Esophagus squamous epithelium (tissue), 5 donors: ENCODE results near the gene ARHGAP45. TPM values are rescaled to one million over a fixed set of nuclear protein-coding genes. Genes with fewer than 3 reads are reported as not detected.

ENCODE experiments used
- DNase-seq: peaks from one replicate; lab custom pipeline; 2025; lab: John Stamatoyannopoulos, UW
- H3K27ac ChIP-seq, 4 donors: fragments of 200-600 bp; sonication (generic); one replicate each; pipeline ENCODE4 v1.5.1; 2016 to 2019; ENCODE audit warnings: mild to moderate bottlenecking in 1 of 4
- H3K27me3 ChIP-seq, 4 donors: fragments of 200-600 bp; sonication (generic); 1 replicate in 3 of 4; 2 replicates in 1 of 4; pipeline versions ENCODE4 v1.5.1 to v1.6.0; 2017 to 2021; ENCODE audit warnings: antibody characterized with exemption in 1 of 4
- H3K36me3 ChIP-seq, 3 donors: fragments of 200-600 bp; sonication (generic); one replicate each; pipeline ENCODE4 v1.5.1; 2016 to 2019
- H3K4me1 ChIP-seq, 3 donors: fragments of 200-600 bp; sonication (generic); one replicate each; pipeline ENCODE4 v1.5.1; 2017 to 2019
- H3K4me3 ChIP-seq, 4 donors: fragments of 200-600 bp; sonication (generic); 1 replicate in 3 of 4; 2 replicates in 1 of 4; pipeline ENCODE4 v1.5.1; 2016 to 2019; ENCODE audit warnings: mild to moderate bottlenecking in 2 of 4, moderate library complexity in 1 of 4
- H3K9me3 ChIP-seq, 3 donors: fragments of 200-600 bp; sonication (generic); one replicate each; pipeline ENCODE4 v1.5.1; 2016 to 2019
- POLR2A ChIP-seq, 4 donors: fragments of 450-650 bp; IDR thresholded peaks; one replicate each; pipeline ENCODE4 v1.6.1; 2017; ENCODE audit warnings: antibody characterized with exemption in 4 of 4, mild to moderate bottlenecking in 4 of 4, moderate library complexity in 3 of 4
- WGBS, 2 donors: methylation state at CpG; one replicate each; pipeline ENCODE4 v1.1.5; 2018; 5-methylcytosine and 5-hydroxymethylcytosine counted together
- intact Hi-C: fragments of 100-400 bp; cut with DNase I; formaldehyde crosslinking; loops from one replicate; pipeline ENCODE4 v1.15.0; 2022
- total RNA-seq, 4 donors: library from RNA; depleted of rRNA; stranded (reverse); fragments of >200 nt; gene quantifications; one replicate each; pipeline ENCODE4 v1.1.0, GENCODE V29; 2016
- TF ChIP-seq, protein P1 (sequence below), 6 experiments: fragments of 450-650 bp in 4 of 6; fragments of 200-600 bp in 2 of 6; sonication (generic) in 2 of 6; IDR thresholded peaks; one replicate each; pipeline ENCODE4 v1.5.1; 2016 to 2019; ENCODE audit warnings: antibody characterized with exemption in 6 of 6, mild to moderate bottlenecking in 4 of 6, moderate library complexity in 4 of 6
- donor health status: DM: yes; HTN: yes; CAD: no.

Gene ARHGAP45
- total RNA-seq, 4 donors from 2014 or later: 8.2 to 39.3 (median 12.5) TPM

DNA sequence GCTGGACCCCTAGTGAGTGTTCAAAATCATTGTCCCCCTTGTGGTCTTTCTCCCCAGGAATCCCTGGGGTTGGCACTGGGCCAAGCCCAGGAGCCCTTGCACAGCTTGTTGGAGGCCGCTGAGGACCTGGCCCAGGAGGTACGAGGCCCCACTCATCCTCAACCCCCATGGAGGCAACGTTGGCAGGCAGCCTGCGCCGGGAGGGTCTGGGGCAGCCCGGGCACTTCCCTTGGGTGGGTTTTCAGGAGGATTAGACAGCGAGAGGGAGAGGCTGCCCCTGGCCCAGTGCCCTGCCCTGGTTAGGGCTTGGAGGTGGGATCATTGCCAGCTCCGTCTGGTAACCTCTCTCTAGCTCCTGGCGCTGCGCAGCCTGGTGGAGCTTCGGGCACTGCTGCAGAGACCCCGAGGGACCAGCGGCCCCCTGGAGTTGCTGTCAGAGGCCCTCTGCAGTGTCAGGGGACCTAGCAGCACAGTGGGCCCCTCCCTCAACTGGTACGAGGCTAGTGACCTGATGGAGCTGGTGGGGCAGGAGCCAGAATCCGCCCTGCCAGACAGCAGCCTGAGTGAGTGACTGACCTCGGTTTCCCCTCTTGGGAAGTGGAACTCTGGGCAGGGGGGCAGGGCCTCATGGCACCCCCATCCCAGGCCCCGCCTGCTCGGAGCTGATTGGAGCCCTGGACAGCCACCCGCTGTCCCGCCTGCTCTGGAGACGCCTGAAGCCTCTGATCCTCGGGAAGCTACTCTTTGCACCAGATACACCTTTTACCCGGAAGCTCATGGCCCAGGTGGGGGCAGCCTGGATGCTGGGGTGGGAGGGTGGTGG, 24.1 kb upstream of the ARHGAP45 start:
- TF ChIP-seq POLR2A (IDR thresholded peaks at IDR 0.05): peak in 1 of 4 donors; percentile 18
- TF ChIP-seq, protein P1, sequence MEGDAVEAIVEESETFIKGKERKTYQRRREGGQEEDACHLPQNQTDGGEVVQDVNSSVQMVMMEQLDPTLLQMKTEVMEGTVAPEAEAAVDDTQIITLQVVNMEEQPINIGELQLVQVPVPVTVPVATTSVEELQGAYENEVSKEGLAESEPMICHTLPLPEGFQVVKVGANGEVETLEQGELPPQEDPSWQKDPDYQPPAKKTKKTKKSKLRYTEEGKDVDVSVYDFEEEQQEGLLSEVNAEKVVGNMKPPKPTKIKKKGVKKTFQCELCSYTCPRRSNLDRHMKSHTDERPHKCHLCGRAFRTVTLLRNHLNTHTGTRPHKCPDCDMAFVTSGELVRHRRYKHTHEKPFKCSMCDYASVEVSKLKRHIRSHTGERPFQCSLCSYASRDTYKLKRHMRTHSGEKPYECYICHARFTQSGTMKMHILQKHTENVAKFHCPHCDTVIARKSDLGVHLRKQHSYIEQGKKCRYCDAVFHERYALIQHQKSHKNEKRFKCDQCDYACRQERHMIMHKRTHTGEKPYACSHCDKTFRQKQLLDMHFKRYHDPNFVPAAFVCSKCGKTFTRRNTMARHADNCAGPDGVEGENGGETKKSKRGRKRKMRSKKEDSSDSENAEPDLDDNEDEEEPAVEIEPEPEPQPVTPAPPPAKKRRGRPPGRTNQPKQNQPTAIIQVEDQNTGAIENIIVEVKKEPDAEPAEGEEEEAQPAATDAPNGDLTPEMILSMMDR (IDR thresholded peaks at IDR 0.05): no peak
- Histone ChIP-seq H3K36me3 (peaks cover 0 to 7% (median 0%) of the 10 kb centered on the region in 3 donors), H3K9me3 (no peaks in the 10 kb centered on the region), H3K27me3 (peaks cover 0 to 14% (median 0%) of the 10 kb centered on the region in 4 donors), H3K27ac (peak overlapping the region; percentile 63 to 83 (median 82)), H3K4me3 (peak overlapping the region in 1 of 4 donors; percentile 74), H3K4me1 (peaks cover 40 to 72% (median 51%) of the 10 kb centered on the region in 3 donors)
- intact Hi-C loops: no loop called here
- no peak for DNase-seq
- whole genome bisulfite sequencing, 2 donors: 20% methylated on average over 1 of the region's 23 CpGs; no CpG with 5 or more reads in 1 of the 2 donors

DNA sequence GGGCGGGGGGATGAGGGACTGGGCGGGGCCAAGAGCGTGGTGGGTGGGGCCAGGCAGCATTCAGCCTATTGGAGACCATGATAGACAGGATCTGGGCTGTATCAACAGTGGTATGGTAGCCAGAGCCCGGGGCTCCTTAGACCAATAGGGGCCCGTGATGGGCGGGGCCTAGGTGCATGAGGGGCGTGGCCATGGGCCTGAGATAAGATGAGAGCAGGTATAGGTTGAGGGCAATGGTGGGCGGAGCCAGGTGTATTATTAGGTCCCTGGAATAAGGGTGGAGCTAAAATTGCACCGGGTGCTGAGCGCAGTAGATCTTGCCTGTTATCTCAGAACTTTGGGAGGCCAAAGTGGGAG, 21.7 kb upstream of the ARHGAP45 start:
- intact Hi-C loops: no loop called here

DNA sequence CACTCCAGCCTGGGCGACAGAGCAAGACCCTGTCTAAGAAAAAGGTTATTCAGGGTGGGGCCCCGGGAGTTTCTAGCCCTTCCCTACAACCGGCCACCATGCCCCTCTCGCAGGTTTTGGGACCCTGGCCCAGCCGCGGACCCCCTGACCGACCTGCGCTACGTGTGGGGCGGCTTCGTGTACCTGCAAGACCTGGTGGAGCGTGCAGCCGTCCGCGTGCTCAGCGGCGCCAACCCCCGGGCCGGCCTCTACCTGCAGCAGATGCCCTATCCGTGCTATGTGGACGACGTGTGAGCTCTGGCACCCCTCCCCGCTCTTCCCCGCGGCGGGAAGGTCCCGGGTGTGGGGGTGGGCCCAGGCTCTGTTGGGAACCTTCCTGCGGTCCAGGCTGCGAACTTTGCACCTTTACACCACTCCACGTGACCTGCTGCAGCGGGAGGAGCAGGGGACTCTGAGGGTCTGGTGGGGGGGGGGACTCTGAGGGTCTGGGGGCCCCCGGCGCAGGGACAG, 20.8 kb upstream of the ARHGAP45 start:
- WGBS, 2 donors: 74 to 88% methylated on average over 10 to 11 of the region's 33 CpGs
- intact Hi-C loops: no loop called here
- Histone ChIP-seq H3K27ac (peak overlapping the region in 1 of 4 donors; percentile 81), H3K36me3 (no peaks in the 10 kb centered on the region), H3K9me3 (no peaks in the 10 kb centered on the region), H3K4me3 (no peak overlapping the region), H3K4me1 (peaks cover 29 to 39% (median 34%) of the 10 kb centered on the region in 3 donors), H3K27me3 (peaks cover 0 to 14% (median 0%) of the 10 kb centered on the region in 4 donors)
- no peak for DNase-seq
- TF ChIP-seq POLR2A (IDR thresholded peaks at IDR 0.05): no peak
- TF ChIP-seq, protein P1 (IDR thresholded peaks at IDR 0.05): no peak

More for the DNA sequence above, 21.7 kb upstream of the ARHGAP45 start:
- peaks cover 0 to 14% (median 0%) of the 10 kb centered on the region in 4 donors for H3K27me3 ChIP-seq
- no peak overlapping the region for H3K4me3 ChIP-seq
- TF ChIP-seq POLR2A (IDR thresholded peaks at IDR 0.05): no peak
- TF ChIP-seq, protein P1 (IDR thresholded peaks at IDR 0.05): no peak
- DNase-seq: no peak
- WGBS, 2 donors: 70 to 80% methylated on average over 7 to 10 of the region's 10 CpGs
- no peak overlapping the region for H3K27ac ChIP-seq
- H3K9me3 ChIP-seq: no peaks in the 10 kb centered on the region
- H3K36me3 ChIP-seq: no peaks in the 10 kb centered on the region
- H3K4me1 ChIP-seq: peaks cover 39 to 49% (median 43%) of the 10 kb centered on the region in 3 donors

DNA sequence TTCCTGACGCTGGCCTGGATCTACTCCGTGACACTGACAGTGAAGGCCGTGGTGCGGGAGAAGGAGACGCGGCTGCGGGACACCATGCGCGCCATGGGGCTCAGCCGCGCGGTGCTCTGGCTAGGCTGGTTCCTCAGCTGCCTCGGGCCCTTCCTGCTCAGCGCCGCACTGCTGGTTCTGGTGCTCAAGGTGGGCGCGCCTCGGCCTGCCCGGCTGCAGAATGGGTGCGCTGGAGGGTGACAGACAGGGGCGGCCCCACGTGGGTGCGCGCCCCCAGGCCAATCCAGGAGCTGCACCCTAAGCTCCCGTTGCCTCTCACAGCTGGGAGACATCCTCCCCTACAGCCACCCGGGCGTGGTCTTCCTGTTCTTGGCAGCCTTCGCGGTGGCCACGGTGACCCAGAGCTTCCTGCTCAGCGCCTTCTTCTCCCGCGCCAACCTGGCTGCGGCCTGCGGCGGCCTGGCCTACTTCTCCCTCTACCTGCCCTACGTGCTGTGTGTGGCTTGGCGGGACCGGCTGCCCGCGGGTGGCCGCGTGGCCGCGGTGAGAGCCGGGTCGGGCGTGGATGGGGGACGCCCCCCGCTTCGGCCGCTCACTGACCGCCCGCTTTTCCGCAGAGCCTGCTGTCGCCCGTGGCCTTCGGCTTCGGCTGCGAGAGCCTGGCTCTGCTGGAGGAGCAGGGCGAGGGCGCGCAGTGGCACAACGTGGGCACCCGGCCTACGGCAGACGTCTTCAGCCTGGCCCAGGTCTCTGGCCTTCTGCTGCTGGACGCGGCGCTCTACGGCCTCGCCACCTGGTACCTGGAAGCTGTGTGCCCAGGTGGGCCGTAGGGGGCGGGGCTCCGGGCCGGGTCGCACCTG, 19.9 kb upstream of the ARHGAP45 start:
- Histone ChIP-seq H3K4me3 (no peak overlapping the region), H3K9me3 (no peaks in the 10 kb centered on the region), H3K27me3 (peaks cover 0 to 8% (median 0%) of the 10 kb centered on the region in 4 donors), H3K27ac (peak overlapping the region in 3 of 4 donors; percentile 32 to 81 (median 36)), H3K36me3 (no peaks in the 10 kb centered on the region), H3K4me1 (peaks cover 20 to 30% (median 25%) of the 10 kb centered on the region in 3 donors)
- no peak for DNase-seq
- TF ChIP-seq, protein P1 (IDR thresholded peaks at IDR 0.05): no peak
- no peak for TF ChIP-seq POLR2A (IDR thresholded peaks at IDR 0.05)
- WGBS, 2 donors: 51 to 97% methylated on average over 7 to 11 of the region's 77 CpGs
- intact Hi-C loops: no loop called here
